Measurements from ENCODE around the gene DGKQ.

Gene DGKQ

GRCh38 chr4:1000686-1001260, 27.4 kb upstream of the DGKQ start:
- TF ChIP-seq REST (IDR thresholded peaks at IDR 0.05; ENCODE audit: insufficient read depth in 1 of 2, low read depth in 2 of 2, low read length in 2 of 2) (no peak), POLR2AphosphoS5 (IDR thresholded peaks at IDR 0.05; ENCODE audit: low read depth, low read length) (no peak), SIN3A (IDR thresholded peaks at IDR 0.05; ENCODE audit: borderline replicate concordance, insufficient read depth, low read length) (no peak), TAF1 (IDR thresholded peaks at IDR 0.05; ENCODE audit: borderline replicate concordance, insufficient read depth, low read length) (no peak), FOXP2 (optimal IDR thresholded peaks at IDR 0.05; ENCODE audit: borderline replicate concordance, extremely low read depth, extremely low read length, insufficient read depth) (no peak)

GRCh38 chr4:999882-1000425, 26.6 kb upstream of the DGKQ start:
- TF ChIP-seq REST (IDR thresholded peaks at IDR 0.05; ENCODE audit: insufficient read depth in 1 of 2, low read depth in 2 of 2, low read length in 2 of 2) = no peak
- no peak for TF ChIP-seq TAF1 (IDR thresholded peaks at IDR 0.05; ENCODE audit: borderline replicate concordance, insufficient read depth, low read length)
- TF ChIP-seq SIN3A (IDR thresholded peaks at IDR 0.05; ENCODE audit: borderline replicate concordance, insufficient read depth, low read length) = no peak
- no peak for TF ChIP-seq POLR2AphosphoS5 (IDR thresholded peaks at IDR 0.05; ENCODE audit: low read depth, low read length)
- no peak for TF ChIP-seq FOXP2 (optimal IDR thresholded peaks at IDR 0.05; ENCODE audit: borderline replicate concordance, extremely low read depth, extremely low read length, insufficient read depth)

GRCh38 chr4:998096-998691, 24.8 kb upstream of the DGKQ start:
- TF ChIP-seq POLR2AphosphoS5 (IDR thresholded peaks at IDR 0.05; ENCODE audit: low read depth, low read length) (no peak), FOXP2 (optimal IDR thresholded peaks at IDR 0.05; ENCODE audit: borderline replicate concordance, extremely low read depth, extremely low read length, insufficient read depth) (no peak), SIN3A (IDR thresholded peaks at IDR 0.05; ENCODE audit: borderline replicate concordance, insufficient read depth, low read length) (no peak), TAF1 (IDR thresholded peaks at IDR 0.05; ENCODE audit: borderline replicate concordance, insufficient read depth, low read length) (no peak), REST (IDR thresholded peaks at IDR 0.05; ENCODE audit: insufficient read depth in 1 of 2, low read depth in 2 of 2, low read length in 2 of 2) (no peak)

- TF ChIP-seq SIN3A (IDR thresholded peaks at IDR 0.05; ENCODE audit: borderline replicate concordance, insufficient read depth, low read length) (no peak), FOXP2 (optimal IDR thresholded peaks at IDR 0.05; ENCODE audit: borderline replicate concordance, extremely low read depth, extremely low read length, insufficient read depth) (no peak), POLR2AphosphoS5 (IDR thresholded peaks at IDR 0.05; ENCODE audit: low read depth, low read length) (no peak), REST (IDR thresholded peaks at IDR 0.05; ENCODE audit: insufficient read depth in 1 of 2, low read depth in 2 of 2, low read length in 2 of 2) (no peak), TAF1 (IDR thresholded peaks at IDR 0.05; ENCODE audit: borderline replicate concordance, insufficient read depth, low read length) (no peak)
Measured at GRCh38 chr4:997375-998071, 24.2 kb upstream of the DGKQ start.
